ENCODE measurements around the gene KLHL18. TPM values are rescaled to one million over a fixed set of nuclear protein-coding genes. Genes with fewer than 3 reads are reported as not detected.

Gene KLHL18
- total RNA-seq, 3 donors from 2014 or later = 17.0 to 28.7 (median 21.5) TPM

DNA sequence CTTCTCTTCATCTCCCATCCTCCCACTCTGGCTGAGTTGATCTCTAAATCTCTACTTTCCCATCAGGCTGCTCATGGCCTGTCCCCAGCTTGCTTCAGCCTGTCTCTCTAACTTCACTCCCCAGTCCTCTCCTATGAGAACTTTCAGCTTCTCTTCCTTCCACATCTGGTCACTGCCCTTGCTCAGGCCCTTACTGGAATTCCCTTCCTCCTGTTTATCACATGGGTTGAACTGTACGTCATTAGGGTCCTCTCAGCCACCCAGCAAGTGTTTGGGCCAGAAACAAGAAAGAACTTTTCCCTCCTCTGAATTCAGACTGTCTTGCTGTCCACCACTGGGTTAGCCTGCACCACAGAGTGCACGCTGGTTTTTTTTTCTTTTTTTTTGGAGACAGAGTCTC, 103.1 kb downstream of the KLHL18 start:
- ATAC-seq (no peak), DNase-seq (no peak)
- no peaks in the 10 kb centered on the region for H3K36me3 ChIP-seq (ENCODE audit: low read depth)
- TF ChIP-seq, protein P1, sequence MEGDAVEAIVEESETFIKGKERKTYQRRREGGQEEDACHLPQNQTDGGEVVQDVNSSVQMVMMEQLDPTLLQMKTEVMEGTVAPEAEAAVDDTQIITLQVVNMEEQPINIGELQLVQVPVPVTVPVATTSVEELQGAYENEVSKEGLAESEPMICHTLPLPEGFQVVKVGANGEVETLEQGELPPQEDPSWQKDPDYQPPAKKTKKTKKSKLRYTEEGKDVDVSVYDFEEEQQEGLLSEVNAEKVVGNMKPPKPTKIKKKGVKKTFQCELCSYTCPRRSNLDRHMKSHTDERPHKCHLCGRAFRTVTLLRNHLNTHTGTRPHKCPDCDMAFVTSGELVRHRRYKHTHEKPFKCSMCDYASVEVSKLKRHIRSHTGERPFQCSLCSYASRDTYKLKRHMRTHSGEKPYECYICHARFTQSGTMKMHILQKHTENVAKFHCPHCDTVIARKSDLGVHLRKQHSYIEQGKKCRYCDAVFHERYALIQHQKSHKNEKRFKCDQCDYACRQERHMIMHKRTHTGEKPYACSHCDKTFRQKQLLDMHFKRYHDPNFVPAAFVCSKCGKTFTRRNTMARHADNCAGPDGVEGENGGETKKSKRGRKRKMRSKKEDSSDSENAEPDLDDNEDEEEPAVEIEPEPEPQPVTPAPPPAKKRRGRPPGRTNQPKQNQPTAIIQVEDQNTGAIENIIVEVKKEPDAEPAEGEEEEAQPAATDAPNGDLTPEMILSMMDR (IDR thresholded peaks at IDR 0.05) = no peak
- no peaks in the 10 kb centered on the region for H3K9me3 ChIP-seq
- no peak overlapping the region for H3K4me3 ChIP-seq
- intact Hi-C loops (cut with DNase I, micrococcal nuclease) = no loop called here
- H3K4me1 ChIP-seq (ENCODE audit: low read depth) = peaks cover 6% of the 10 kb centered on the region

DNA sequence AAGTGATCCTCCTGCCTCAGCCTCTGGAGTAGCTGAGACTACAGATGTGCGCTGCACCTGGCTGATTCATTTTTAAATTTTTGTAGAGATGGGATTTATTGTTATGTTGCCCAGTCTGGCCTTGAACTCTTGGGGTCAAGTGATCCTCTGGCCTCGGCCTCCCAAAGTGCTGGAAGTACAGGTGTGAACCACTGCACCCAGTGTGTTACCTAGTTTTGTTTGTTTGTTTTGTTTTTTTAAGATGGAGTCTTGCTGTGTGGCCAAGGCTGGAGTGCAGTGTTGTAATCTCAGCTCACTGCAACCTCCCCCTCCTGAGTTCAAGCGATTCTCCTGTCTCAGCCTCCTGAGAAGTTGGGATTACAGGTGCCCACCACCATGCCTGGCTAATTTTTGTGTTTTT, 110.2 kb downstream of the KLHL18 start:
- no peak for DNase-seq
- TF ChIP-seq, protein P1 (IDR thresholded peaks at IDR 0.05) = no peak
- Histone ChIP-seq H3K4me1 (ENCODE audit: low read depth) (no peaks in the 10 kb centered on the region), H3K36me3 (ENCODE audit: low read depth) (no peaks in the 10 kb centered on the region), H3K9me3 (no peaks in the 10 kb centered on the region), H3K4me3 (no peak overlapping the region)
- intact Hi-C loops (cut with DNase I, micrococcal nuclease) = no loop called here
- ATAC-seq = no peak

DNA sequence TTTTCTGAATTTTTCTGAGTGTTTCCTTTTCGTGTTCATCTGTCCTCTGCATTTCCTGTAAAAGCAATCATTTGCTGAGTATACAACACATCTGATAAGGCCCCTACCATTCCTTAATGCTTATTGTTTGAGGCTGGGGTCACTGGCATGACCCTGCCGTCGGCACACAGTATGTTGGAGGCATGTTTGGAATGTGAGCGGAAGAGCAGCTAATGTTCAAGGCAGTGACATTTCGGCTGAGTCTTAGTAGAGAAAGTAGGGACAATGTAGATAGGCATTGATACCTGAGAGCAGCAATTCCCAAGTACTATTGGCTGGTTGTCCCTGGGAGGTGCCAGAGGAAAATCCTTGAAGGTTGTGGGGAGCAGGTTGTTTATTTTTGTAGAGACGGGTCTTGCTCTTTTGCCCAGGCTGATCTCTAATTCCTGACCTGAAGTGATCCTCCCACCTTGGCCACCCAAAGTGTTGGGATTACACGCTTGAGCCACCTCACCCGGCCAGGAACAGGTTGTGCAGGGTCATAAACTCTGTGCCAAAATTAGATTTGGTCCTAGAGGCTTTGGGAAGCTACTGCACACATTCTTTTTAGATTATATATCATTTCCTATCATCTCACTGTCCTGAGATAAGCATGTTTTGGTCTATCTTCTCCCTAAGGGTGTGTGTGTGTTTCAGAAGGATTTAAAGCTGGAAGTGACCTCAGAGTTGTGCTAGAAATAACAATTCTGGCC, 111.6 kb downstream of the KLHL18 start:
- ATAC-seq = peak; percentile 36
- DNase-seq = no peak

DNA sequence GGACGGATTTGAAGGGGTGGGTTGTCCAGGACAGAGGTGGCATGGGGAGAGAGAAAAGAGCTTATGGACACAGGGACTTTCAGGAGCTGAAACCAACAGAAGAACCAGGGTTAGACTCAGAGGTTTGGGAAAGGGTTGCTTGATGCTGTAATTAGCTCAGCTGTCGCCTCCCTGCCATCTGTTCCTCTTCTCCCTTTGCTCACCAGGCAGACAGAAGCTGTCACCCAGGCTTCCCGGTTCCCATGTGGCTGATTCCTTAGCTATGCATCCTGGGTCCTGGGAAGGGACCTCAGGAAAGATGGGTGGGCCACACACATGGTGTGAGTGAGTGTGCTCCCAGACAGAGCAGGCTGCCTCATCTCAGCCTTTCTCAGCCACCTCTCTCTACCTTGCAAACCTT, 112.1 kb downstream of the KLHL18 start:
- intact Hi-C loops (cut with DNase I, micrococcal nuclease) = no loop called here
- Histone ChIP-seq H3K36me3 (ENCODE audit: low read depth) (no peaks in the 10 kb centered on the region), H3K9me3 (no peaks in the 10 kb centered on the region), H3K4me1 (ENCODE audit: low read depth) (no peaks in the 10 kb centered on the region), H3K4me3 (no peak overlapping the region)
- TF ChIP-seq, protein P1 (IDR thresholded peaks at IDR 0.05) = no peak
- no peak for DNase-seq
- ATAC-seq = peak; percentile 16

More for the DNA sequence above, 111.6 kb downstream of the KLHL18 start:
- no peaks in the 10 kb centered on the region for H3K9me3 ChIP-seq
- no peaks in the 10 kb centered on the region for H3K4me1 ChIP-seq (ENCODE audit: low read depth)
- TF ChIP-seq, protein P1 (IDR thresholded peaks at IDR 0.05) = no peak
- H3K4me3 ChIP-seq = no peak overlapping the region
- intact Hi-C loops (cut with DNase I, micrococcal nuclease) = no loop called here
- no peaks in the 10 kb centered on the region for H3K36me3 ChIP-seq (ENCODE audit: low read depth)

Other genes with a start within 250 kb of the KLHL18 start
- gene SETD2, start 118.8 kb upstream of the KLHL18 start, total RNA-seq = 10 to 100 TPM; 41.5 to 71.1 (median 50.4) TPM
- 1 to 10 TPM; 5.8 to 9.5 (median 6.1) TPM for gene KIF9, start 145 bp upstream of the KLHL18 start, total RNA-seq
- gene PTPN23, start 98.1 kb downstream of the KLHL18 start, total RNA-seq = 10 to 100 TPM; 36.7 to 48.2 (median 43.6) TPM
- gene SCAP, start 193.0 kb downstream of the KLHL18 start, total RNA-seq = 100 to 1,000 TPM; 107 to 151 (median 115) TPM
- gene ELP6, start 230.8 kb downstream of the KLHL18 start, total RNA-seq = 10 to 100 TPM; 21.2 to 26.9 (median 25.9) TPM